HepG2 (cell line): ENCODE results near the gene CES1. TPM values are rescaled to one million over a fixed set of nuclear protein-coding genes. Genes with fewer than 3 reads are reported as not detected.

Experiments
- AFF4 ChIP-seq: sonication (generic); formaldehyde crosslinking; IDR thresholded peaks from 2 replicates; pipeline ENCODE4 v1.4.0; 2020; ENCODE audit warnings: missing genetic modification reagents
- DRAP1 ChIP-seq: IDR thresholded peaks from 2 replicates; pipeline ENCODE4 v1.6.1; 2016; ENCODE audit warnings: missing genetic modification reagents, missing compliant biosample characterization
- ELF4 ChIP-seq: sonication (generic); formaldehyde crosslinking; IDR thresholded peaks from 2 replicates; pipeline ENCODE4 v1.5.0; 2020; ENCODE audit warnings: missing genetic modification reagents, mild to moderate bottlenecking, moderate library complexity, borderline replicate concordance
- FOXC1 ChIP-seq: sonication (generic); formaldehyde crosslinking; IDR thresholded peaks from 2 replicates; pipeline ENCODE4 v1.8.0; 2022; ENCODE audit warnings: mild to moderate bottlenecking, missing genetic modification reagents, borderline replicate concordance
- FOXO1 ChIP-seq: sonication (generic); formaldehyde crosslinking; IDR thresholded peaks from 2 replicates; pipeline ENCODE4 v1.4.0; 2020; ENCODE audit warnings: missing genetic modification reagents
- HIVEP1 ChIP-seq: sonication (generic); formaldehyde crosslinking; IDR thresholded peaks from 2 replicates; pipeline ENCODE4 v1.4.0; 2020; ENCODE audit warnings: mild to moderate bottlenecking, missing genetic modification reagents
- HNF4A ChIP-seq: sonication (generic); formaldehyde crosslinking; IDR thresholded peaks from 2 replicates; pipeline ENCODE4 v1.4.0; 2020; ENCODE audit warnings: missing genetic modification reagents
- MTF2 ChIP-seq: sonication (generic); formaldehyde crosslinking; IDR thresholded peaks from 2 replicates; pipeline ENCODE4 v1.5.0; 2020; ENCODE audit warnings: missing genetic modification reagents, borderline replicate concordance
- SMAD3 ChIP-seq: sonication (generic); formaldehyde crosslinking; IDR thresholded peaks from 2 replicates; pipeline ENCODE4 v1.4.0; 2020; ENCODE audit warnings: missing genetic modification reagents
- THAP9 ChIP-seq: sonication (generic); formaldehyde crosslinking; IDR thresholded peaks from 2 replicates; pipeline ENCODE4; 2020; ENCODE audit warnings: missing genetic modification reagents, mild to moderate bottlenecking, borderline replicate concordance
- TMF1 ChIP-seq: sonication (generic); formaldehyde crosslinking; IDR thresholded peaks from 2 replicates; pipeline ENCODE4 v1.8.1; 2022; ENCODE audit warnings: low read depth, missing genetic modification reagents
- ZFP91 ChIP-seq: sonication (generic); formaldehyde crosslinking; IDR thresholded peaks from 2 replicates; pipeline ENCODE4 v1.9.0; 2022; ENCODE audit warnings: missing genetic modification reagents, mild to moderate bottlenecking, borderline replicate concordance
- ZNF354B ChIP-seq: sonication (generic); formaldehyde crosslinking; IDR thresholded peaks from 2 replicates; pipeline ENCODE4 v1.8.0; 2022; ENCODE audit warnings: mild to moderate bottlenecking, missing genetic modification reagents
- ZNF574 ChIP-seq: sonication (generic); formaldehyde crosslinking; IDR thresholded peaks from 2 replicates; pipeline ENCODE4 v1.4.0; 2020; ENCODE audit warnings: missing genetic modification reagents
- ZNF7 ChIP-seq: IDR thresholded peaks from 2 replicates; pipeline ENCODE4 v1.6.1; 2016; ENCODE audit warnings: missing biosample characterization, missing genetic modification reagents
- polyA plus RNA-seq, 8 experiments: library from polyadenylated mRNA; depleted of rRNA in 3 of 8; stranded (reverse) in 7 of 8; unstranded in 1 of 8; fragments of >200 nt; fragmentation: Illumina TruSeq in 4 of 8; extraction: Trizol in 4 of 8; gene quantifications; 2 replicates each; pipeline versions ENCODE4 v1.2.1 to v1.2.3, GENCODE V29; 2011 to 2016; ENCODE audit warnings: low read depth in 4 of 8, missing spikeins in 1 of 8, mixed read lengths in 1 of 8; ENCODE audit not compliant: insufficient read depth in 1 of 8
- total RNA-seq, 5 experiments: library from RNA; depleted of rRNA; stranded (reverse); fragments of >200 nt; fragmentation: Illumina TruSeq; extraction: Trizol; gene quantifications; 2 replicates each; pipeline ENCODE4 v1.2.3, GENCODE V29; 2016; ENCODE audit warnings: low read depth in 1 of 5

CES1 gene
- total and polyA plus RNA-seq, 2 of the 13 experiments (the other 11 are each of a cell fraction or from before 2014, with no cell fraction given): 136 to 198 TPM

- peak; percentile 26; the same call in 1 of the 2 replicates for TF ChIP-seq THAP9 (CRISPR knock-in tag)
- no peak for TF ChIP-seq TMF1
- TF ChIP-seq FOXC1: peak; percentile 34
- no peak for TF ChIP-seq ZNF354B
- TF ChIP-seq HNF4A (CRISPR knock-in tag): peak; percentile 94
- TF ChIP-seq MTF2 (CRISPR knock-in tag): no peak
- TF ChIP-seq SMAD3 (CRISPR knock-in tag): peak; percentile 27; the same call in 1 of the 2 replicates
- TF ChIP-seq ELF4 (CRISPR knock-in tag): no peak
- peak; percentile 61 for TF ChIP-seq HIVEP1 (CRISPR knock-in tag)
- no peak for TF ChIP-seq AFF4 (CRISPR knock-in tag)
- TF ChIP-seq ZNF574 (CRISPR knock-in tag): peak; percentile 42; the same call in 1 of the 2 replicates
- peak; percentile 74; the same call in 1 of the 2 replicates for TF ChIP-seq ZFP91 (CRISPR knock-in tag)
- TF ChIP-seq FOXO1 (CRISPR knock-in tag): peak; percentile 62; the same call in 1 of the 2 replicates
- TF ChIP-seq DRAP1 (CRISPR knock-in tag): peak; percentile 71
- no peak for TF ChIP-seq ZNF7 (CRISPR knock-in tag)
These were observed at the start of gene CES1 (continued) for GRCh38 chr16:55832773-55833691.
